Liver (tissue), 9 donors: ENCODE measurements around the gene COL17A1. TPM values are rescaled to one million over a fixed set of nuclear protein-coding genes. Genes with fewer than 3 reads are reported as not detected.

Experiments used
- DNase-seq: peaks from one replicate; pipeline ENCODE4 v3.0.0-alpha.2; 2017; ENCODE audit warnings: low spot score
- H3K27ac ChIP-seq, 2 donors: one replicate each; pipeline ENCODE4 v1.7.0; 2013; ENCODE audit warnings: inconsistent platforms in 2 of 2, low read length in 2 of 2, control low read depth in 1 of 2, low read depth in 1 of 2, mild to moderate bottlenecking in 1 of 2
- H3K27me3 ChIP-seq, 4 donors: one replicate each; pipeline versions ENCODE4 v1.6.1 to v1.7.0; 2013; ENCODE audit warnings: low read length in 3 of 4, inconsistent platforms in 1 of 4, mild to moderate bottlenecking in 1 of 4, moderate library complexity in 1 of 4; ENCODE audit not compliant: control insufficient read depth in 4 of 4, insufficient read depth in 4 of 4
- H3K36me3 ChIP-seq, 4 donors: one replicate each; pipeline versions ENCODE4 v1.6.1 to v1.7.0; 2013; ENCODE audit warnings: low read length in 3 of 4, mild to moderate bottlenecking in 3 of 4, low read depth in 1 of 4, moderate library complexity in 1 of 4; ENCODE audit not compliant: control insufficient read depth in 4 of 4, insufficient read depth in 3 of 4
- H3K4me1 ChIP-seq, 4 donors: one replicate each; pipeline versions ENCODE4 v1.6.1 to v1.7.0; 2013; ENCODE audit warnings: low read length in 3 of 4, mild to moderate bottlenecking in 3 of 4, moderate library complexity in 1 of 4; ENCODE audit not compliant: control insufficient read depth in 4 of 4, insufficient read depth in 4 of 4
- H3K4me3 ChIP-seq, 3 donors: one replicate each; pipeline versions ENCODE4 v1.6.1 to v1.7.0; 2013; ENCODE audit warnings: low read length in 3 of 3, control low read depth in 1 of 3, low read depth in 1 of 3, mild to moderate bottlenecking in 1 of 3
- H3K9ac ChIP-seq, 2 donors: one replicate each; pipeline ENCODE4 v1.7.0; 2013; ENCODE audit warnings: low read length in 2 of 2, mild to moderate bottlenecking in 2 of 2, moderate library complexity in 2 of 2, control low read depth in 1 of 2, low read depth in 1 of 2
- H3K9me3 ChIP-seq, 4 donors: one replicate each; pipeline versions ENCODE4 v1.6.1 to v1.7.0; 2013; ENCODE audit warnings: low read length in 3 of 4; ENCODE audit not compliant: control insufficient read depth in 4 of 4
- ATF3 ChIP-seq: IDR thresholded peaks from 2 replicates; pipeline ENCODE4 v1.6.1; 2016; ENCODE audit warnings: antibody characterized with exemption
- CTCF ChIP-seq: fragments of 150-350 bp; IDR thresholded peaks from 2 replicates; pipeline ENCODE4 v1.5.1; 2017; ENCODE audit warnings: improper control_type of control experiment, low read depth, low read length; ENCODE audit not compliant: missing input control
- FOXA1 ChIP-seq: IDR thresholded peaks from 2 replicates; pipeline ENCODE4 v1.6.1; 2016; ENCODE audit warnings: antibody characterized with exemption
- FOXA2 ChIP-seq: IDR thresholded peaks from 2 replicates; pipeline ENCODE4 v1.6.1; 2016; ENCODE audit warnings: antibody characterized with exemption
- GABPA ChIP-seq, 2 donors: IDR thresholded peaks in 1 of 2; conservative IDR thresholded peaks in 1 of 2; 2 replicates each; pipeline ENCODE4 v1.6.1; 2016; ENCODE audit warnings: antibody characterized with exemption in 2 of 2, mild to moderate bottlenecking in 1 of 2, moderate library complexity in 1 of 2
- HNF4A ChIP-seq, 2 donors: conservative IDR thresholded peaks; 2 replicates each; pipeline ENCODE4 v1.6.1; 2016; ENCODE audit warnings: antibody characterized with exemption in 2 of 2, mild to moderate bottlenecking in 2 of 2
- REST ChIP-seq: IDR thresholded peaks from 2 replicates; pipeline ENCODE4 v1.6.1; 2016; ENCODE audit warnings: antibody characterized with exemption, mild to moderate bottlenecking
- RXRA ChIP-seq, 2 donors: IDR thresholded peaks; 2 replicates each; pipeline ENCODE4 v1.6.1; 2017 to 2018; ENCODE audit warnings: antibody characterized with exemption in 2 of 2, mild to moderate bottlenecking in 1 of 2
- YY1 ChIP-seq: IDR thresholded peaks from 2 replicates; pipeline ENCODE4 v1.6.1; 2016; ENCODE audit warnings: antibody characterized with exemption, mild to moderate bottlenecking
- ZBTB33 ChIP-seq: IDR thresholded peaks from 2 replicates; pipeline ENCODE4 v1.6.1; 2016; ENCODE audit warnings: antibody characterized with exemption
- WGBS: extraction: QIAGEN DNeasy Blood & Tissue Kit; methylation state at CpG from one replicate; pipeline ENCODE4 v1.1.7; 2013; 5-methylcytosine and 5-hydroxymethylcytosine counted together
- polyA plus RNA-seq, 2 donors: library from polyadenylated mRNA; stranded (reverse) in 1 of 2; unstranded in 1 of 2; fragments of 200-250 nt in 1 of 2; fragments of >200 nt in 1 of 2; fragmentation: Nextera tagmentation in 1 of 2; extraction: Ambion mirVana in 1 of 2; gene quantifications; one replicate each; pipeline versions ENCODE4 v1.2.1 to v1.2.3, GENCODE V29; 2013 to 2015
- total RNA-seq, 2 donors: library from RNA; depleted of rRNA; stranded (reverse); fragments of >200 nt; gene quantifications; one replicate each; pipeline ENCODE4 v1.2.3, GENCODE V29; 2014
- donor health status: healthy.
- donor health status: healthy.
- donor health status: healthy.
- donor health status: healthy.
- donor health status: healthy.

Gene COL17A1
- total and polyA plus RNA-seq, 4 donors, result 0.05 to 1.7 TPM; not detected in 2

DNA sequence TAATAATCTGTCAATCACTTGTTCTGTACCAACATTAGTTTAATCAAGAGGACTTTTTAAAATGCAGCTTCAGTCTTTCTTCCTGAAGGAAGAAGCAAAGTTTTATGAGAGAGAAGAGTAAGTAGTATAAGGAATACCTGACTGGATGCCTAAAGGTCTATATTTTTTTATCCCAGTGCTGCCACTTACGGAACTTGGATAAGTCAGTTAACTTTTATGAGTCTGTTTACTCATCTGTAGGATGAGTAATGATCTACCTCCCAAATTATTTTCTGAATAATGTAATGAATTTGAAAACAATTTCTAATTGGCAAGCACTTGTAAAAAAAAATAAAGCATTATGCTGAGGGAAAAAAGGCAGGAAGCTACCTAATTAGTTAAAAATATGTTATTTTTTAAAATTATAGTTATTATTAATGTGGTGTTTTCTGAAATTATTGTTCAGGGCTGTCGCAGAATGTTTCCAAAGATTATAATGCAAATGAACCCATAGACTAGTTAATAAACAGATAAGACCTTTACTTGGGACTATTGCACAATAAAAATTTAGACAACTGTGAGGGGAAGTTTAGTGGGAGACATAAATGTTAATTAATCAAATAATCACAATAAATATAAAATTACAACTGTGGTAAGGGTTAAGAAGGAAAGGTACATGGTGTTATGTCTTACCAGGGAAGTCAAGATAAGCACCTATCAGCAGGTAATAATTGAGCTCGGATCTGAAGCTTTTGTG, 94.1 kb downstream of the COL17A1 start:
- H3K36me3 ChIP-seq, result peaks cover 0 to 12% (median under 1%) of the 10 kb centered on the region in 4 donors
- no peak overlapping the region for H3K4me3 ChIP-seq
- H3K27ac ChIP-seq, result no peak overlapping the region
- H3K9ac ChIP-seq, result no peak overlapping the region
- no peaks in the 10 kb centered on the region for H3K9me3 ChIP-seq
- no peaks in the 10 kb centered on the region for H3K27me3 ChIP-seq
- DNase-seq, result no peak
- TF ChIP-seq HNF4A (conservative IDR thresholded peaks at IDR 0.05) (no peak), YY1 (no peak), ATF3 (no peak), REST (no peak), FOXA2 (no peak), CTCF (no peak), ZBTB33 (no peak), FOXA1 (no peak), GABPA (IDR thresholded peaks at IDR 0.05 in 1 of 2, conservative IDR thresholded peaks at IDR 0.05 in 1 of 2) (no peak)
- peaks cover 0 to 2% (median 0%) of the 10 kb centered on the region in 4 donors for H3K4me1 ChIP-seq
- 92% methylated on average over 3 of the region's 3 CpGs for WGBS

- H3K4me3 ChIP-seq, result no peak overlapping the region
- no peak overlapping the region for H3K27ac ChIP-seq
- DNase-seq, result no peak
- TF ChIP-seq RXRA (IDR thresholded peaks at IDR 0.05), result no peak
- no peak overlapping the region for H3K9ac ChIP-seq
- H3K9me3 ChIP-seq, result no peaks in the 10 kb centered on the region
- WGBS, result 88% methylated on average over 1 of the region's 1 CpG
- H3K27me3 ChIP-seq, result no peaks in the 10 kb centered on the region
- H3K4me1 ChIP-seq, result peaks cover 0 to 2% (median 0%) of the 10 kb centered on the region in 4 donors
- H3K36me3 ChIP-seq, result peaks cover 0 to 12% (median under 1%) of the 10 kb centered on the region in 4 donors
These were observed 95.1 kb downstream of the COL17A1 start for GRCh38 chr10:103990531-103990930.
